ENCODE results near the gene FTL.

GRCh38 chr19:48965806-48966540 is 864 bp downstream of the FTL start:
- TF ChIP-seq POLR2A (IDR thresholded peaks at IDR 0.05): no peak
- no peak for TF ChIP-seq CTCF (IDR thresholded peaks at IDR 0.05)
